Coronary artery (tissue), 2 donors: ENCODE measurements around the gene PRR5L.

Source experiments
- DNase-seq: peaks from one replicate; pipeline ENCODE4 v3.0.0-alpha.2; 2017; ENCODE audit warnings: low spot score
- H3K27ac ChIP-seq, 2 donors: fragments of 200-600 bp; sonication (generic); one replicate each; pipeline ENCODE4 v1.5.1; 2016 to 2019
- H3K4me3 ChIP-seq: fragments of 200-600 bp; sonication (generic); 2 replicates; pipeline ENCODE4 v1.5.1; 2016; ENCODE audit warnings: mild to moderate bottlenecking, moderate library complexity
- CTCF ChIP-seq: fragments of 200-600 bp; sonication (generic); IDR thresholded peaks from one replicate; pipeline ENCODE4 v1.5.1; 2019; ENCODE audit warnings: antibody characterized with exemption

Gene PRR5L

GRCh38 chr11:36394056-36394455 lies 98.0 kb downstream of the PRR5L start:
- no peak overlapping the region for H3K27ac ChIP-seq

GRCh38 chr11:36394926-36395325 lies 98.8 kb downstream of the PRR5L start:
- Histone ChIP-seq H3K4me3 (no peak overlapping the region), H3K27ac (no peak overlapping the region)
- no peak for TF ChIP-seq CTCF
- DNase-seq, result no peak

More at GRCh38 chr11:36394056-36394455, 98.0 kb downstream of the PRR5L start:
- DNase-seq, result no peak
- no peak for TF ChIP-seq CTCF
- no peak overlapping the region for H3K4me3 ChIP-seq

- DNase-seq, result no peak
- Histone ChIP-seq H3K4me3 (no peak overlapping the region), H3K27ac (no peak overlapping the region)
- no peak for TF ChIP-seq CTCF
These were observed 100.1 kb downstream of the PRR5L start for GRCh38 chr11:36395978-36396736.

- Histone ChIP-seq H3K4me3 (no peak overlapping the region), H3K27ac (no peak overlapping the region)
- DNase-seq, result no peak
- no peak for TF ChIP-seq CTCF
These were observed 102.3 kb downstream of the PRR5L start for GRCh38 chr11:36398231-36398953.

GRCh38 chr11:36399236-36399635 lies 103.1 kb downstream of the PRR5L start:
- DNase-seq, result no peak
- TF ChIP-seq CTCF, result no peak
- Histone ChIP-seq H3K4me3 (no peak overlapping the region), H3K27ac (no peak overlapping the region)

- Histone ChIP-seq H3K4me3 (no peak overlapping the region), H3K27ac (no peak overlapping the region)
- no peak for TF ChIP-seq CTCF
- no peak for DNase-seq
These were observed 103.7 kb downstream of the PRR5L start for GRCh38 chr11:36399745-36400144.
